H1 (cell line): ENCODE data around the gene DISC1. TPM values are rescaled to one million over a fixed set of nuclear protein-coding genes. Genes with fewer than 3 reads are reported as not detected.

Source experiments
- CTCF ChIA-PET: fragments of 300-600 bp; sonication (Branson Sonifier 250); formaldehyde crosslinking; loops from one replicate; lab custom pipeline; 2021; ENCODE audit not compliant: partially characterized antibody; lab: Charles Lee
- POLR2A ChIA-PET: fragments of 300-600 bp; sonication (Branson Sonifier 250); formaldehyde crosslinking; loops from one replicate; lab custom pipeline; 2021; ENCODE audit warnings: inconsistent platforms; ENCODE audit not compliant: partially characterized antibody; lab: Charles Lee
- DNase-seq, 2 experiments: peaks; one replicate each; pipeline versions ENCODE4 v3.0.0 to v3.0.0-alpha.2; 2010 to 2022; ENCODE audit warnings: low spot score in 2 of 2, low read depth in 1 of 2, mixed read lengths in 1 of 2
- FAIRE-seq: peaks from 2 replicates; lab custom pipeline; 2011; peaks lifted over from hg19 to GRCh38; lab: Jason Lieb, UNC
- H2AFZ ChIP-seq: 2 replicates; pipeline ENCODE4 v1.8.1; 2012; ENCODE audit warnings: low read length, inconsistent platforms
- H2AK5ac ChIP-seq: 2 replicates; pipeline ENCODE4 v1.6.1; 2013; ENCODE audit warnings: low read depth, low read length
- H2BK120ac ChIP-seq: replicated peaks from 2 replicates; pipeline ENCODE3; 2013; ENCODE audit warnings: low read depth, low read length, inconsistent platforms
- H2BK12ac ChIP-seq: 2 replicates; pipeline ENCODE4 v1.6.1; 2013; ENCODE audit warnings: low read depth, low read length
- H2BK15ac ChIP-seq: 2 replicates; pipeline ENCODE4 v1.6.1; 2013; ENCODE audit warnings: low read length
- H2BK20ac ChIP-seq: 2 replicates; pipeline ENCODE4 v1.6.1; 2013; ENCODE audit warnings: low read length
- H2BK5ac ChIP-seq: 2 replicates; pipeline ENCODE4 v1.6.1; 2013; ENCODE audit warnings: low read depth, low read length
- H3K14ac ChIP-seq: 2 replicates; pipeline ENCODE4 v1.6.1; 2013; ENCODE audit warnings: inconsistent platforms; ENCODE audit not compliant: insufficient read length
- H3K18ac ChIP-seq: 2 replicates; pipeline ENCODE4 v1.6.1; 2013; ENCODE audit warnings: low read length; ENCODE audit errors: extremely low read depth
- H3K23ac ChIP-seq: 2 replicates; pipeline ENCODE4 v1.6.1; 2013; ENCODE audit warnings: inconsistent platforms; ENCODE audit not compliant: insufficient read length
- H3K23me2 ChIP-seq: 2 replicates; pipeline ENCODE4 v1.6.1; 2013; ENCODE audit warnings: low read depth, low read length
- H3K27ac ChIP-seq: 2 replicates; pipeline ENCODE4 v1.6.1; 2011; ENCODE audit warnings: low read depth, low read length, inconsistent platforms
- H3K27me3 ChIP-seq, 4 experiments: replicated peaks in 1 of 4; 1 replicate in 1 of 4; 2 replicates in 3 of 4; pipeline versions ENCODE4 v1.6.1 to v1.8.1; 2011 to 2013; ENCODE audit warnings: low read length in 3 of 4, mild to moderate bottlenecking in 3 of 4, inconsistent platforms in 2 of 4, mixed read lengths in 2 of 4, moderate library complexity in 1 of 4; ENCODE audit not compliant: control insufficient read depth in 3 of 4, insufficient read depth in 3 of 4; ENCODE audit errors: extremely low read depth in 1 of 4
- H3K36me3 ChIP-seq, 4 experiments: 2 replicates each; pipeline versions ENCODE4 v1.6.1 to v1.8.1; 2011 to 2013; ENCODE audit warnings: mild to moderate bottlenecking in 4 of 4, low read length in 3 of 4, moderate library complexity in 2 of 4, control low read depth in 1 of 4, inconsistent platforms in 1 of 4; ENCODE audit not compliant: insufficient read depth in 4 of 4, control insufficient read depth in 2 of 4
- H3K4ac ChIP-seq: replicated peaks from 2 replicates; pipeline ENCODE3; 2013; ENCODE audit warnings: low read length, low read depth, mixed read lengths, inconsistent platforms; ENCODE audit not compliant: insufficient read length
- H3K4me1 ChIP-seq, 4 experiments: replicated peaks in 1 of 4; 1 replicate in 1 of 4; 2 replicates in 3 of 4; pipeline versions ENCODE4 v1.6.1 to v1.8.1; 2011 to 2013; ENCODE audit warnings: low read length in 3 of 4, inconsistent platforms in 2 of 4, mixed read lengths in 1 of 4; ENCODE audit not compliant: insufficient read depth in 4 of 4, control insufficient read depth in 3 of 4
- H3K4me2 ChIP-seq, 2 experiments: 2 replicates each; pipeline versions ENCODE4 v1.6.1 to v1.8.1; 2011 to 2013; ENCODE audit warnings: low read depth in 2 of 2, low read length in 2 of 2, control low read depth in 1 of 2, inconsistent platforms in 1 of 2, mild to moderate bottlenecking in 1 of 2; ENCODE audit not compliant: insufficient read depth in 1 of 2
- H3K4me3 ChIP-seq, 4 experiments: fragments of 200-600, 300-600 bp in 1 of 4; sonication (generic), shearing (Covaris generic), sonication (Bioruptor Twin) in 1 of 4; 2 replicates each; pipeline versions ENCODE4 v1.5.1 to v1.8.1; 2011 to 2016; ENCODE audit warnings: low read length in 4 of 4, low read depth in 3 of 4, control low read depth in 2 of 4, inconsistent platforms in 2 of 4, mild to moderate bottlenecking in 2 of 4, mixed read lengths in 1 of 4, moderate library complexity in 1 of 4; ENCODE audit not compliant: insufficient read depth in 2 of 4; ENCODE audit errors: extremely low read depth in 1 of 4
- H3K56ac ChIP-seq: replicated peaks from 2 replicates; pipeline ENCODE3; 2013; ENCODE audit warnings: low read depth, mild to moderate bottlenecking, mixed read lengths, low read length, inconsistent platforms; ENCODE audit not compliant: insufficient read length
- H3K79me1 ChIP-seq: 2 replicates; pipeline ENCODE4 v1.6.1; 2013; ENCODE audit warnings: low read depth, low read length, control low read depth
- H3K79me2 ChIP-seq, 2 experiments: 2 replicates each; pipeline versions ENCODE4 v1.6.1 to v1.8.1; 2012 to 2013; ENCODE audit warnings: low read length in 2 of 2, mild to moderate bottlenecking in 2 of 2, inconsistent platforms in 1 of 2; ENCODE audit not compliant: insufficient read depth in 2 of 2, control insufficient read depth in 1 of 2
- H3K9ac ChIP-seq, 4 experiments: replicated peaks in 1 of 4; 1 replicate in 1 of 4; 2 replicates in 3 of 4; pipeline versions ENCODE4 v1.6.1 to v1.8.1; 2011 to 2013; ENCODE audit warnings: low read depth in 3 of 4, low read length in 3 of 4, control low read depth in 2 of 4, mild to moderate bottlenecking in 2 of 4, moderate library complexity in 2 of 4, inconsistent platforms in 1 of 4; ENCODE audit errors: extremely low read depth in 1 of 4
- H3K9me3 ChIP-seq, 2 experiments: 2 replicates each; pipeline versions ENCODE4 v1.6.1 to v1.8.1; 2012 to 2013; ENCODE audit warnings: mild to moderate bottlenecking in 2 of 2, moderate library complexity in 2 of 2, control low read depth in 1 of 2, inconsistent platforms in 1 of 2, low read depth in 1 of 2, low read length in 1 of 2, mixed read lengths in 1 of 2; ENCODE audit not compliant: insufficient read depth in 2 of 2
- H4K20me1 ChIP-seq, 2 experiments: replicated peaks in 1 of 2; 2 replicates each; pipeline versions ENCODE3 to v1.8.1; 2011 to 2013; ENCODE audit warnings: inconsistent platforms in 2 of 2, low read length in 2 of 2, mild to moderate bottlenecking in 1 of 2; ENCODE audit not compliant: insufficient read depth in 2 of 2, control insufficient read depth in 1 of 2
- H4K5ac ChIP-seq: 2 replicates; pipeline ENCODE4 v1.6.1; 2013; ENCODE audit warnings: low read length, low read depth, mixed read lengths, inconsistent platforms; ENCODE audit not compliant: insufficient read length
- H4K8ac ChIP-seq: 2 replicates; pipeline ENCODE4 v1.8.0; 2013; ENCODE audit warnings: mild to moderate bottlenecking, moderate library complexity, low read length, inconsistent platforms; ENCODE audit not compliant: insufficient read depth; ENCODE audit errors: extremely low read depth
- H4K91ac ChIP-seq: replicated peaks from 2 replicates; pipeline ENCODE3; 2013; ENCODE audit warnings: low read length, mixed read lengths, inconsistent platforms; ENCODE audit not compliant: insufficient read length
- BRCA1 ChIP-seq: IDR thresholded peaks from 2 replicates; pipeline ENCODE4 v1.6.1; 2012; ENCODE audit warnings: low read depth, low read length, improper control_type of control experiment
- CTBP2 ChIP-seq: IDR thresholded peaks from 2 replicates; pipeline ENCODE4 v1.7.0; 2011; ENCODE audit warnings: borderline replicate concordance, mild to moderate bottlenecking, moderate library complexity, mixed read lengths, low read length; ENCODE audit not compliant: insufficient read depth, insufficient read length
- SIRT6 ChIP-seq: IDR thresholded peaks from one replicate; pipeline ENCODE4 v1.7.1; 2012; ENCODE audit warnings: low read length, inconsistent platforms
- WGBS, 2 experiments: shearing (Covaris generic) in 1 of 2; methylation state at CpG; one replicate each; pipeline versions ENCODE4 v1.1.6 to v1.1.7; 2013 to 2015; ENCODE audit warnings: low lambda C conversion rate in 2 of 2, mixed read lengths in 2 of 2, inconsistent platforms in 1 of 2, low coverage in 1 of 2, missing lambda C conversion rate in 1 of 2; ENCODE audit not compliant: insufficient replicate concordance in 2 of 2, insufficient coverage in 1 of 2, insufficient read length in 1 of 2; ENCODE audit errors: extremely low coverage in 1 of 2, missing lambda C conversion rate in 1 of 2; 5-methylcytosine and 5-hydroxymethylcytosine counted together
- polyA plus RNA-seq, 7 experiments: library from polyadenylated mRNA; depleted of rRNA in 3 of 7; stranded (reverse) in 5 of 7; unstranded in 2 of 7; fragments of >200 nt in 5 of 7; fragments of 200-250 nt in 2 of 7; gene quantifications; 1 replicate in 5 of 7; 2 replicates in 1 of 7; 4 replicates in 1 of 7; pipeline versions ENCODE4 v1.2.1 to v1.2.3, GENCODE V29; 2011 to 2013; ENCODE audit warnings: missing spikeins in 2 of 7, mixed read lengths in 2 of 7
- total RNA-seq: library from RNA; stranded (reverse); fragmentation: NEBNext Ultra II Directional; extraction: Animal tissue kit (Norgen Biotek cat#: 25700); gene quantifications from 2 replicates; pipeline ENCODE4 v1.2.1, GENCODE V29; 2021

DISC1 gene
- total and polyA plus RNA-seq, 2 of the 8 experiments (the other 6 are each of a cell fraction or from before 2014, with no cell fraction given) = 1.1 to 3.5 TPM

GRCh38 chr1:231940701-231941100, 314.1 kb downstream of the DISC1 start:
- FAIRE-seq = no peak
- 0 out of 2 replicates have a peak overlapping the region, but pooled peaks have one; percentile 29 for H2BK15ac ChIP-seq
- H3K79me1 ChIP-seq = no peaks in the 10 kb centered on the region
- no peak overlapping the region for H4K5ac ChIP-seq
- H3K18ac ChIP-seq = no peak overlapping the region
- CTCF ChIA-PET = interaction anchor here (1.0 to 6.0 kb wide), 2 partner anchors 9 to 184 kb away, joined by 3 to 48 read pairs; no protein-coding TSS in a partner anchor
- H3K9ac ChIP-seq = no peak overlapping the region
- peaks cover 0 to 2% (median 0%) of the 10 kb centered on the region in 4 experiments; a peak in 1 of 7 replicates for H3K4me1 ChIP-seq
- H3K23me2 ChIP-seq = no peaks in the 10 kb centered on the region
- no peak overlapping the region for H3K4me2 ChIP-seq
- no peak overlapping the region for H2AFZ ChIP-seq
- no peak overlapping the region for H2BK12ac ChIP-seq
- H2BK20ac ChIP-seq = no peak overlapping the region
- H3K4me3 ChIP-seq = no peak overlapping the region
- 88% methylated on average over 6 of the region's 6 CpGs; no CpG with 5 or more reads in 1 of the 2 experiments for WGBS, 2 experiments
- no peaks in the 10 kb centered on the region for H3K79me2 ChIP-seq
- H3K36me3 ChIP-seq = no peaks in the 10 kb centered on the region
- no peaks in the 10 kb centered on the region; a peak in 1 of 7 replicates for H3K27me3 ChIP-seq
- H3K14ac ChIP-seq = no peak overlapping the region
- no peaks in the 10 kb centered on the region for H4K20me1 ChIP-seq
- no peak overlapping the region for H3K4ac ChIP-seq
- no peak overlapping the region for H3K56ac ChIP-seq
- H2BK5ac ChIP-seq = no peak overlapping the region
- TF ChIP-seq SIRT6 = no peak
- no peak for TF ChIP-seq BRCA1
- no peak for TF ChIP-seq CTBP2
- H2AK5ac ChIP-seq = no peak overlapping the region
- POLR2A ChIA-PET = interaction anchor here (0.6 to 1.0 kb wide), 2 partner anchors 102 to 894 kb away, joined by 3 read pairs; no protein-coding TSS in a partner anchor
- H3K27ac ChIP-seq = no peak overlapping the region
- DNase-seq = no peak
- H4K91ac ChIP-seq = no peak overlapping the region
- no peaks in the 10 kb centered on the region for H3K9me3 ChIP-seq
- H3K23ac ChIP-seq = no peak overlapping the region
- H4K8ac ChIP-seq = no peak overlapping the region; the same call in 1 of the 2 replicates
- H2BK120ac ChIP-seq = no peak overlapping the region
